ENCODE measurements around the gene DIP2C.

Gene DIP2C

GRCh38 chr10:625333-625696 lies 64.2 kb downstream of the DIP2C start:
- DNase-seq = no peak

- peak; percentile 15 for DNase-seq
Observed at GRCh38 chr10:624605-625332, 64.7 kb downstream of the DIP2C start.

- DNase-seq = no peak
Observed at GRCh38 chr10:624312-624604, 65.2 kb downstream of the DIP2C start.

GRCh38 chr10:623477-624311 lies 65.8 kb downstream of the DIP2C start:
- no peak for DNase-seq

GRCh38 chr10:623014-623413 lies 66.5 kb downstream of the DIP2C start:
- DNase-seq = no peak

- no peak for DNase-seq
Observed at GRCh38 chr10:621981-622740, 67.3 kb downstream of the DIP2C start.

GRCh38 chr10:621513-621912 lies 68.0 kb downstream of the DIP2C start:
- no peak for DNase-seq

GRCh38 chr10:620971-621370 lies 68.5 kb downstream of the DIP2C start:
- no peak for DNase-seq

GRCh38 chr10:620417-620816 lies 69.1 kb downstream of the DIP2C start:
- no peak for DNase-seq

GRCh38 chr10:619710-620109 lies 69.8 kb downstream of the DIP2C start:
- no peak for DNase-seq

GRCh38 chr10:618229-618989 lies 71.1 kb downstream of the DIP2C start:
- DNase-seq = no peak

GRCh38 chr10:617471-617870 lies 72.0 kb downstream of the DIP2C start:
- no peak for DNase-seq

GRCh38 chr10:615583-616152 lies 73.8 kb downstream of the DIP2C start:
- DNase-seq = peak; percentile 35

- DNase-seq = no peak
Observed at GRCh38 chr10:614790-615582, 74.5 kb downstream of the DIP2C start.

- no peak for DNase-seq
Observed at GRCh38 chr10:614139-614711, 75.2 kb downstream of the DIP2C start.

GRCh38 chr10:613271-614138 lies 76.0 kb downstream of the DIP2C start:
- DNase-seq = no peak

GRCh38 chr10:612696-613095 lies 76.8 kb downstream of the DIP2C start:
- no peak for DNase-seq

GRCh38 chr10:610642-611305 lies 78.7 kb downstream of the DIP2C start:
- peak; percentile 79 for DNase-seq

- no peak for DNase-seq
Observed at GRCh38 chr10:609868-610545, 79.5 kb downstream of the DIP2C start.
